SK-N-MC (cell line): Measurements from ENCODE around the gene SLC3A2.
"Not testable (repeated sequence)": the region's sequence is repeated elsewhere in the genome, so short reads cannot be mapped to it uniquely, and the experiment has no call there.

Experiments used
- DNase-seq: peaks from one replicate; pipeline ENCODE4 v3.0.0-alpha.2; 2011; ENCODE audit warnings: low read depth, low spot score
- H3K27ac ChIP-seq: fragments of 200-600 bp; sonication (generic); 2 replicates; pipeline ENCODE4 v1.5.1; 2016; ENCODE audit warnings: mixed run types
- H3K36me3 ChIP-seq: fragments of 200-600 bp; sonication (generic); 2 replicates; pipeline ENCODE4 v1.6.1; 2017; ENCODE audit warnings: antibody characterized with exemption, low read length, mixed read lengths; ENCODE audit not compliant: insufficient read depth
- H3K4me3 ChIP-seq: fragments of 200-600 bp; sonication (generic); 2 replicates; pipeline ENCODE4 v1.5.1; 2016
- H3K9ac ChIP-seq: fragments of 200-600 bp; sonication (generic); 2 replicates; pipeline ENCODE4 v1.8.0; 2017; ENCODE audit warnings: mixed run types, mixed read lengths; ENCODE audit not compliant: insufficient read length
- H3K9me3 ChIP-seq: fragments of 200-600 bp; sonication (generic); 2 replicates; pipeline ENCODE4 v1.6.1; 2017; ENCODE audit warnings: low read depth, mild to moderate bottlenecking, antibody characterized with exemption, low read length, moderate library complexity, mixed read lengths
- EZH2 ChIP-seq: fragments of 200-600 bp; sonication (generic); IDR thresholded peaks from one replicate; pipeline ENCODE4 v1.6.1; 2017; ENCODE audit warnings: antibody characterized with exemption
- FOXP2 ChIP-seq: optimal IDR thresholded peaks from 2 replicates; pipeline ENCODE3; 2011; ENCODE audit warnings: mild to moderate bottlenecking, moderate library complexity; ENCODE audit not compliant: insufficient read depth; ENCODE audit errors: extremely low read length, control extremely low read depth
- POLR2AphosphoS5 ChIP-seq: IDR thresholded peaks from 2 replicates; pipeline ENCODE4 v1.6.1; 2012; ENCODE audit warnings: mild to moderate bottlenecking, low read depth, low read length, borderline replicate concordance

The SLC3A2 gene

GRCh38 chr11:62880803-62881578, at the start of gene SLC3A2:
TSS of gene SLC3A2 (plus strand) at chr11:62880896. CDS start at chr11:62881024, 128 bp downstream.
- Histone ChIP-seq H3K4me3 (peak within 1 kb of the TSS; percentile 89), H3K9me3 (no peaks in the 10 kb centered on the region), H3K36me3 (peaks cover 80% of the 10 kb centered on the region), H3K9ac (peak within 1 kb of the TSS; percentile 100), H3K27ac (peak within 1 kb of the TSS; percentile 98)
- peak; percentile 6 for TF ChIP-seq FOXP2
- TF ChIP-seq EZH2: no peak
- peak; percentile 99 for TF ChIP-seq POLR2AphosphoS5
- no peak for DNase-seq

GRCh38 chr11:62830904-62831519, 49.7 kb upstream of the SLC3A2 start:
- Histone ChIP-seq H3K9ac (peak overlapping the region; percentile 92), H3K27ac (peak overlapping the region; percentile 38; the same call in 1 of the 2 replicates), H3K9me3 (no peaks in the 10 kb centered on the region), H3K4me3 (peak overlapping the region; percentile 94), H3K36me3 (peaks cover 31% of the 10 kb centered on the region)
- DNase-seq: no peak
- TF ChIP-seq POLR2AphosphoS5 (no peak), EZH2 (no peak), FOXP2 (no peak)

GRCh38 chr11:62831520-62832335, 49.0 kb upstream of the SLC3A2 start, which contains the start of gene STX5:
TSS of gene STX5 (minus strand) at chr11:62832051. CDS start at chr11:62831243, 808 bp downstream.
- TF ChIP-seq EZH2 (no peak), FOXP2 (peak; percentile 67), POLR2AphosphoS5 (peak; percentile 76; the same call in 1 of the 2 replicates)
- H3K9ac ChIP-seq: peak within 1 kb of the TSS; percentile 92
- H3K36me3 ChIP-seq: peaks cover 36% of the 10 kb centered on the region

GRCh38 chr11:62832336-62833234, 48.1 kb upstream of the SLC3A2 start, which contains the start of gene TEX54:
TSS of gene TEX54 (minus strand) at chr11:62832841.
- Histone ChIP-seq H3K27ac (peak within 1 kb of the TSS; percentile 82), H3K4me3 (peak within 1 kb of the TSS; percentile 94), H3K36me3 (peaks cover 36% of the 10 kb centered on the region), H3K9me3 (no peaks in the 10 kb centered on the region), H3K9ac (peak within 1 kb of the TSS; percentile 92)
- no peak for DNase-seq
- TF ChIP-seq EZH2 (no peak), FOXP2 (no peak)

More at GRCh38 chr11:62831520-62832335, 49.0 kb upstream of the SLC3A2 start, which contains the start of gene STX5:
- DNase-seq: peak; percentile 90
- Histone ChIP-seq H3K4me3 (peak within 1 kb of the TSS; percentile 94), H3K27ac (peak within 1 kb of the TSS; percentile 82), H3K9me3 (no peaks in the 10 kb centered on the region)

- H3K4me3 ChIP-seq: no peak overlapping the region
Observed at GRCh38 chr11:62835336-62835735, 45.4 kb upstream of the SLC3A2 start.

GRCh38 chr11:62839050-62839945, 41.4 kb upstream of the SLC3A2 start, which contains the start of gene WDR74:
TSS of gene WDR74 (minus strand) at chr11:62839590. CDS start at chr11:62839570, 20 bp downstream.
- peak within 1 kb of the TSS; percentile 79 for H3K4me3 ChIP-seq
- peak within 1 kb of the TSS; percentile 97 for H3K9ac ChIP-seq
- no peak for DNase-seq
- peak within 1 kb of the TSS; percentile 95 for H3K27ac ChIP-seq
- peaks cover 38% of the 10 kb centered on the region for H3K36me3 ChIP-seq
- H3K9me3 ChIP-seq: no peaks in the 10 kb centered on the region
- TF ChIP-seq EZH2 (no peak), POLR2AphosphoS5 (peak; percentile 98), FOXP2 (peak; percentile 93)

More at GRCh38 chr11:62835336-62835735, 45.4 kb upstream of the SLC3A2 start:
- Histone ChIP-seq H3K27ac (no peak overlapping the region), H3K9ac (no peak overlapping the region), H3K9me3 (no peaks in the 10 kb centered on the region), H3K36me3 (peaks cover 42% of the 10 kb centered on the region)
- TF ChIP-seq FOXP2 (no peak), POLR2AphosphoS5 (no peak), EZH2 (no peak)
- no peak for DNase-seq

- H3K36me3 ChIP-seq: peaks cover 23% of the 10 kb centered on the region; the same call in 1 of the 2 replicates
- peak overlapping the region; percentile 79 for H3K4me3 ChIP-seq
- H3K9ac ChIP-seq: peak overlapping the region; percentile 97
- H3K9me3 ChIP-seq, DNase-seq: not testable (repeated sequence)
- peak overlapping the region; percentile 95 for H3K27ac ChIP-seq
Observed at GRCh38 chr11:62840721-62841360, 39.9 kb upstream of the SLC3A2 start.
